Endodermal cell (in vitro differentiated cells): ENCODE data around the gene RAB3D. TPM values are rescaled to one million over a fixed set of nuclear protein-coding genes. Genes with fewer than 3 reads are reported as not detected.

Source experiments
- DNase-seq: peaks from one replicate; pipeline ENCODE4 v3.0.0-alpha.2; 2017
- H3K27ac ChIP-seq: 2 replicates; pipeline ENCODE4 v1.5.1; 2013; ENCODE audit warnings: mild to moderate bottlenecking, low read depth, low read length, moderate library complexity
- H3K27me3 ChIP-seq: 2 replicates; pipeline ENCODE4 v1.6.1; 2013; ENCODE audit warnings: mild to moderate bottlenecking, low read length, moderate library complexity; ENCODE audit not compliant: insufficient read depth, control insufficient read depth, poor library complexity, severe bottlenecking
- H3K36me3 ChIP-seq: 2 replicates; pipeline ENCODE4 v1.7.0; 2013; ENCODE audit warnings: mild to moderate bottlenecking, low read length, moderate library complexity; ENCODE audit not compliant: control insufficient read depth, insufficient read depth
- H3K4me1 ChIP-seq: one replicate; pipeline ENCODE4 v1.7.0; 2013; ENCODE audit warnings: low read length; ENCODE audit not compliant: control insufficient read depth, insufficient read depth
- H3K4me3 ChIP-seq: 2 replicates; pipeline ENCODE4 v1.5.1; 2013; ENCODE audit warnings: mild to moderate bottlenecking, low read length, moderate library complexity
- H3K9ac ChIP-seq: 2 replicates; pipeline ENCODE4 v1.6.1; 2013; ENCODE audit warnings: mild to moderate bottlenecking, low read length, moderate library complexity; ENCODE audit not compliant: poor library complexity, severe bottlenecking; ENCODE audit errors: extremely low read depth
- H3K9me3 ChIP-seq: 2 replicates; pipeline ENCODE4 v1.6.1; 2013; ENCODE audit warnings: mild to moderate bottlenecking, low read length, moderate library complexity; ENCODE audit not compliant: control insufficient read depth
- H3K27ac Mint-ChIP-seq: 2 replicates; pipeline ENCODE4 v1.8.0; 2020; ENCODE audit warnings: mixed read lengths
- H3K27me3 Mint-ChIP-seq: 2 replicates; pipeline ENCODE4 v1.8.0; 2021; ENCODE audit warnings: mild to moderate bottlenecking, mixed read lengths; ENCODE audit not compliant: insufficient read depth
- H3K36me3 Mint-ChIP-seq: 2 replicates; pipeline ENCODE4 v1.8.0; 2020; ENCODE audit warnings: low read depth, mixed read lengths
- H3K4me1 Mint-ChIP-seq: 2 replicates; pipeline ENCODE4 v1.8.0; 2020; ENCODE audit warnings: mixed read lengths
- H3K4me3 Mint-ChIP-seq: 2 replicates; pipeline ENCODE4 v1.8.0; 2020; ENCODE audit warnings: mild to moderate bottlenecking, moderate library complexity, mixed read lengths
- H3K9me3 Mint-ChIP-seq: 2 replicates; pipeline ENCODE4 v1.8.0; 2020; ENCODE audit warnings: mild to moderate bottlenecking, mixed read lengths
- WGBS, 2 experiments: methylation state at CpG; one replicate each; pipeline versions ENCODE4 v1.1.5 to v1.1.7; 2013; ENCODE audit warnings: missing lambda C conversion rate in 2 of 2, mixed read lengths in 1 of 2; ENCODE audit not compliant: insufficient coverage in 1 of 2, insufficient read length in 1 of 2; 5-methylcytosine and 5-hydroxymethylcytosine counted together
- total RNA-seq, 2 donors: library from RNA; stranded (reverse); fragmentation: NEBNext Ultra II Directional in 1 of 2; extraction: Animal tissue kit (Norgen Biotek cat#: 25700) in 1 of 2; gene quantifications; 2 replicates in 1 of 2; 3 replicates in 1 of 2; pipeline ENCODE4 v1.2.1, GENCODE V29; 2021
- TF ChIP-seq, protein P1 (sequence below): fragments of 200-600 bp; sonication (generic); conservative IDR thresholded peaks from 2 replicates; pipeline ENCODE4 v1.5.0; 2021; ENCODE audit warnings: antibody characterized with exemption, mild to moderate bottlenecking

The RAB3D gene
- total RNA-seq, 2 donors from 2014 or later = 37.2 to 43.2 TPM

- Mint-ChIP-seq H3K4me3 (no peak overlapping the region), H3K27ac (no peak overlapping the region), H3K9me3 (peaks cover 2% of the 10 kb centered on the region), H3K27me3 (no peaks in the 10 kb centered on the region), H3K36me3 (peaks cover 61% of the 10 kb centered on the region), H3K4me1 (no peaks in the 10 kb centered on the region)
- TF ChIP-seq, protein P1, sequence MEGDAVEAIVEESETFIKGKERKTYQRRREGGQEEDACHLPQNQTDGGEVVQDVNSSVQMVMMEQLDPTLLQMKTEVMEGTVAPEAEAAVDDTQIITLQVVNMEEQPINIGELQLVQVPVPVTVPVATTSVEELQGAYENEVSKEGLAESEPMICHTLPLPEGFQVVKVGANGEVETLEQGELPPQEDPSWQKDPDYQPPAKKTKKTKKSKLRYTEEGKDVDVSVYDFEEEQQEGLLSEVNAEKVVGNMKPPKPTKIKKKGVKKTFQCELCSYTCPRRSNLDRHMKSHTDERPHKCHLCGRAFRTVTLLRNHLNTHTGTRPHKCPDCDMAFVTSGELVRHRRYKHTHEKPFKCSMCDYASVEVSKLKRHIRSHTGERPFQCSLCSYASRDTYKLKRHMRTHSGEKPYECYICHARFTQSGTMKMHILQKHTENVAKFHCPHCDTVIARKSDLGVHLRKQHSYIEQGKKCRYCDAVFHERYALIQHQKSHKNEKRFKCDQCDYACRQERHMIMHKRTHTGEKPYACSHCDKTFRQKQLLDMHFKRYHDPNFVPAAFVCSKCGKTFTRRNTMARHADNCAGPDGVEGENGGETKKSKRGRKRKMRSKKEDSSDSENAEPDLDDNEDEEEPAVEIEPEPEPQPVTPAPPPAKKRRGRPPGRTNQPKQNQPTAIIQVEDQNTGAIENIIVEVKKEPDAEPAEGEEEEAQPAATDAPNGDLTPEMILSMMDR = no peak
- H3K9ac ChIP-seq = no peak overlapping the region
- no peak for DNase-seq
- no peak overlapping the region for H3K4me3 ChIP-seq
- H3K4me1 ChIP-seq = peaks cover under 1% of the 10 kb centered on the region
- WGBS, 2 experiments = 71 to 96% methylated on average over 1 to 5 of the region's 5 CpGs
- no peaks in the 10 kb centered on the region for H3K27me3 ChIP-seq
- peaks cover 49% of the 10 kb centered on the region for H3K36me3 ChIP-seq
- no peaks in the 10 kb centered on the region for H3K9me3 ChIP-seq
- H3K27ac ChIP-seq = no peak overlapping the region
Observed at GRCh38 chr19:11332822-11333221, 6.6 kb downstream of the RAB3D start.

- Mint-ChIP-seq H3K4me3 (no peak overlapping the region), H3K27ac (no peak overlapping the region), H3K27me3 (no peaks in the 10 kb centered on the region), H3K9me3 (peaks cover 2% of the 10 kb centered on the region), H3K36me3 (peaks cover 62% of the 10 kb centered on the region), H3K4me1 (no peaks in the 10 kb centered on the region)
- Histone ChIP-seq H3K4me1 (no peaks in the 10 kb centered on the region), H3K27ac (no peak overlapping the region), H3K4me3 (no peak overlapping the region), H3K27me3 (no peaks in the 10 kb centered on the region), H3K9me3 (no peaks in the 10 kb centered on the region), H3K9ac (no peak overlapping the region), H3K36me3 (peaks cover 45% of the 10 kb centered on the region)
- no peak for DNase-seq
- 93 to 98% methylated on average over 4 of the region's 4 CpGs for WGBS, 2 experiments
- TF ChIP-seq, protein P1 = no peak
Observed at GRCh38 chr19:11331502-11331901, 8.0 kb downstream of the RAB3D start.

DNA sequence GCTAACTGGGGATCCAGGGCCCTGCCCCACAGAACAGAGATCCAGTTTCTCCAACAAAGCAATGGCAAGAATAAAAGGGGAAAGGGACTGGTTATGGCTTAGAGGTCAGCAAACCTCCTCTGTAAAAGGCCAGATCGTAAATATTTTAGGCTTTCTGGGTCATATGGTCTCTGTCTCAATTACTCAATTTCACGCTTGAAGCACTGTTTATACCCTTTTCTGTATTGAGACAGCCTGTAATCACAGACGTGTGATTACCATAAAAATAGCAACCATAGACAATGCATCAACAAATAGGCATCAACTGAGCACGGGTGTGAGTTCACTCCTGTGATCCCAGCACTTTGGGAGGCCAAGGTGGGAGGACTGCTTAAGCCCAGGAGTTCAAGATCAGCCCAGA lies 9.3 kb downstream of the RAB3D start:
- WGBS, 2 experiments = 83 to 89% methylated on average over 4 of the region's 4 CpGs
- peaks cover 33% of the 10 kb centered on the region for H3K36me3 ChIP-seq
- TF ChIP-seq, protein P1 = no peak
- no peaks in the 10 kb centered on the region for H3K4me1 ChIP-seq
- no peak overlapping the region for H3K27ac ChIP-seq
- Mint-ChIP-seq H3K4me3 (no peak overlapping the region), H3K27ac (no peak overlapping the region), H3K36me3 (peaks cover 49% of the 10 kb centered on the region), H3K27me3 (no peaks in the 10 kb centered on the region), H3K4me1 (no peaks in the 10 kb centered on the region), H3K9me3 (no peaks in the 10 kb centered on the region)
- no peaks in the 10 kb centered on the region for H3K27me3 ChIP-seq
- no peaks in the 10 kb centered on the region for H3K9me3 ChIP-seq
- DNase-seq = no peak
- H3K4me3 ChIP-seq = no peak overlapping the region
- no peak overlapping the region for H3K9ac ChIP-seq
